IMR-90 (cell line): ENCODE data around the gene COG2. TPM values are rescaled to one million over a fixed set of nuclear protein-coding genes. Genes with fewer than 3 reads are reported as not detected.

Source experiments
- ATAC-seq: fragments of 200-7000 bp; cut with Tn5 transposase; 2 replicates; pipeline ENCODE4 v1.9.1; 2020; ENCODE audit warnings: low read depth, mild to moderate bottlenecking, moderate library complexity
- BruUV-seq: library from RNA; stranded (reverse); fragments of 400-500 nt; replicated peaks from 2 replicates; lab custom pipeline; 2021; lab: Mats Ljungman, UMichigan
- CTCF ChIA-PET: fragments of 300-600 bp; formaldehyde crosslinking; extraction: SDS; loops from one replicate; lab custom pipeline; 2021; ENCODE audit warnings: antibody characterized with exemption; lab: Yijun Ruan, JAX
- POLR2A ChIA-PET: fragments of 300-600 bp; sonication (Branson Sonifier 250); formaldehyde crosslinking; loops from one replicate; lab custom pipeline; 2022; ENCODE audit warnings: antibody characterized with exemption; ENCODE audit not compliant: unreplicated experiment; lab: Charles Lee
- DNase-seq: peaks from one replicate; pipeline ENCODE4 v3.0.0; 2013
- H2AFZ ChIP-seq: replicated peaks from 2 replicates; pipeline ENCODE3; 2013; ENCODE audit warnings: low read length, mild to moderate bottlenecking; ENCODE audit not compliant: poor library complexity
- H2AK5ac ChIP-seq: 2 replicates; pipeline ENCODE4 v1.6.1; 2013; ENCODE audit warnings: low read depth, low read length, inconsistent platforms
- H2AK9ac ChIP-seq: replicated peaks from 2 replicates; pipeline ENCODE3; 2013; ENCODE audit warnings: mild to moderate bottlenecking, low read depth, low read length, moderate library complexity; ENCODE audit not compliant: poor library complexity
- H2BK120ac ChIP-seq: 2 replicates; pipeline ENCODE4 v1.6.1; 2013; ENCODE audit warnings: low read depth, low read length, inconsistent platforms
- H2BK15ac ChIP-seq: 3 replicates; pipeline ENCODE4 v1.6.1; 2013; ENCODE audit warnings: low read depth, low read length, inconsistent platforms
- H2BK20ac ChIP-seq: 2 replicates; pipeline ENCODE4 v1.6.1; 2013; ENCODE audit warnings: low read depth, mild to moderate bottlenecking, inconsistent platforms, low read length, moderate library complexity
- H2BK5ac ChIP-seq: 2 replicates; pipeline ENCODE4 v1.6.1; 2013; ENCODE audit warnings: mild to moderate bottlenecking, low read depth, low read length, inconsistent platforms; ENCODE audit not compliant: poor library complexity, severe bottlenecking
- H3K14ac ChIP-seq: replicated peaks from 2 replicates; pipeline ENCODE4 v1.6.1; 2013; ENCODE audit warnings: low read depth, low read length, inconsistent platforms
- H3K18ac ChIP-seq: 2 replicates; pipeline ENCODE4 v1.6.1; 2013; ENCODE audit warnings: low read depth, low read length, control low read depth
- H3K23ac ChIP-seq: 2 replicates; pipeline ENCODE4 v1.6.1; 2013; ENCODE audit warnings: low read depth, low read length, inconsistent platforms
- H3K27ac ChIP-seq: 2 replicates; pipeline ENCODE4 v1.5.1; 2013; ENCODE audit warnings: mild to moderate bottlenecking, control low read depth, low read length; ENCODE audit not compliant: insufficient read depth
- H3K27me3 ChIP-seq: 2 replicates; pipeline ENCODE4 v1.6.1; 2013; ENCODE audit warnings: low read length; ENCODE audit not compliant: control insufficient read depth, insufficient read depth
- H3K36me3 ChIP-seq: 2 replicates; pipeline ENCODE4 v1.6.1; 2013; ENCODE audit warnings: low read length, mixed read lengths; ENCODE audit not compliant: control insufficient read depth, insufficient read depth
- H3K4ac ChIP-seq: 2 replicates; pipeline ENCODE4 v1.6.1; 2013; ENCODE audit warnings: low read depth, low read length, inconsistent platforms
- H3K4me1 ChIP-seq: 2 replicates; pipeline ENCODE4 v1.6.1; 2013; ENCODE audit warnings: low read length, mixed read lengths; ENCODE audit not compliant: control insufficient read depth, insufficient read depth
- H3K4me2 ChIP-seq: 2 replicates; pipeline ENCODE4 v1.6.1; 2013; ENCODE audit warnings: low read depth, mild to moderate bottlenecking, control low read depth, low read length, moderate library complexity
- H3K4me3 ChIP-seq: 2 replicates; pipeline ENCODE4 v1.5.1; 2013; ENCODE audit warnings: low read depth, mild to moderate bottlenecking, control low read depth, low read length, moderate library complexity; ENCODE audit not compliant: insufficient read depth
- H3K56ac ChIP-seq: 2 replicates; pipeline ENCODE4 v1.6.1; 2013; ENCODE audit warnings: low read length, inconsistent platforms; ENCODE audit not compliant: insufficient read depth; ENCODE audit errors: extremely low read depth
- H3K79me1 ChIP-seq, 2 experiments: 2 replicates each; pipeline ENCODE4 v1.6.1; 2013; ENCODE audit warnings: low read length in 2 of 2, inconsistent platforms in 1 of 2, low read depth in 1 of 2
- H3K9ac ChIP-seq: 2 replicates; pipeline ENCODE4 v1.6.1; 2013; ENCODE audit warnings: low read depth, low read length, control low read depth
- H3K9me1 ChIP-seq: 2 replicates; pipeline ENCODE4 v1.6.1; 2013; ENCODE audit warnings: low read length, inconsistent platforms; ENCODE audit not compliant: insufficient read depth
- H3K9me3 ChIP-seq: 2 replicates; pipeline ENCODE4 v1.6.1; 2013; ENCODE audit warnings: low read length; ENCODE audit not compliant: control insufficient read depth, insufficient read depth
- H4K20me1 ChIP-seq: 2 replicates; pipeline ENCODE4 v1.6.1; 2013; ENCODE audit warnings: low read length, inconsistent platforms; ENCODE audit not compliant: insufficient read depth
- H4K5ac ChIP-seq: 2 replicates; pipeline ENCODE4 v1.6.1; 2013; ENCODE audit warnings: mild to moderate bottlenecking, low read depth, low read length, control low read depth
- H4K8ac ChIP-seq, 2 experiments: 2 replicates each; pipeline ENCODE4 v1.6.1; 2013; ENCODE audit warnings: low read depth in 2 of 2, low read length in 2 of 2, control low read depth in 1 of 2, inconsistent platforms in 1 of 2
- H4K91ac ChIP-seq: 2 replicates; pipeline ENCODE4 v1.6.1; 2013; ENCODE audit warnings: low read depth, low read length, inconsistent platforms; ENCODE audit not compliant: insufficient read depth
- BHLHE40 ChIP-seq: fragments of 150-350 bp; IDR thresholded peaks from 2 replicates; pipeline ENCODE4 v1.6.1; 2016; ENCODE audit warnings: mild to moderate bottlenecking, low read depth, low read length
- CEBPB ChIP-seq: IDR thresholded peaks from 2 replicates; pipeline ENCODE4 v1.6.1; 2012; ENCODE audit warnings: low read depth, low read length, improper control_type of control experiment
- CHD1 ChIP-seq: IDR thresholded peaks from 2 replicates; pipeline ENCODE4 v1.6.1; 2012; ENCODE audit warnings: low read depth, low read length, improper control_type of control experiment
- FOS ChIP-seq: fragments of 150-350 bp; IDR thresholded peaks from 2 replicates; pipeline ENCODE4 v1.6.1; 2016; ENCODE audit warnings: low read depth, low read length
- MAFK ChIP-seq: IDR thresholded peaks from 2 replicates; pipeline ENCODE4 v1.6.1; 2012; ENCODE audit warnings: low read depth, low read length, improper control_type of control experiment
- MAZ ChIP-seq: IDR thresholded peaks from 2 replicates; pipeline ENCODE4 v1.6.1; 2012; ENCODE audit warnings: low read depth, mild to moderate bottlenecking, low read length, improper control_type of control experiment, moderate library complexity, borderline replicate concordance
- MXI1 ChIP-seq: IDR thresholded peaks from 2 replicates; pipeline ENCODE4 v1.6.1; 2012; ENCODE audit warnings: low read depth, mild to moderate bottlenecking, low read length, moderate library complexity, borderline replicate concordance
- NFE2L2 ChIP-seq: fragments of 150-350 bp; IDR thresholded peaks from 2 replicates; pipeline ENCODE4 v1.6.1; 2016; ENCODE audit warnings: low read depth, mild to moderate bottlenecking, low read length
- POLR2A ChIP-seq: IDR thresholded peaks from 2 replicates; pipeline ENCODE4 v1.6.1; 2012; ENCODE audit warnings: mild to moderate bottlenecking, low read depth, low read length
- RAD21 ChIP-seq: IDR thresholded peaks from 2 replicates; pipeline ENCODE4 v1.6.1; 2012; ENCODE audit warnings: low read length, improper control_type of control experiment
- RCOR1 ChIP-seq: IDR thresholded peaks from 2 replicates; pipeline ENCODE4 v1.6.1; 2012; ENCODE audit warnings: mild to moderate bottlenecking, low read length, improper control_type of control experiment; ENCODE audit not compliant: insufficient replicate concordance
- RFX5 ChIP-seq: IDR thresholded peaks from 2 replicates; pipeline ENCODE4 v1.8.0; 2012; ENCODE audit warnings: low read depth, mild to moderate bottlenecking, low read length, moderate library complexity
- SMC3 ChIP-seq: fragments of 150-350 bp; IDR thresholded peaks from 2 replicates; pipeline ENCODE4 v1.6.1; 2016; ENCODE audit warnings: low read depth, mild to moderate bottlenecking, antibody characterized with exemption, low read length, moderate library complexity
- WGBS, 2 experiments: methylation state at CpG; one replicate each; pipeline versions ENCODE4 v1.1.5 to v1.1.7; 2013; ENCODE audit warnings: missing lambda C conversion rate in 2 of 2; ENCODE audit not compliant: insufficient read length in 1 of 2; ENCODE audit errors: extremely low coverage in 2 of 2; 5-methylcytosine and 5-hydroxymethylcytosine counted together
- dilution Hi-C: fragments of 300-500 bp; cut with HindIII; formaldehyde crosslinking; loops from one replicate; pipeline ENCODE4 v1.14.3; 2018; ENCODE audit warnings: low sequenced_read_pairs; ENCODE audit not compliant: unreplicated experiment
- in situ Hi-C: fragments of 300-500 bp; cut with MboI; formaldehyde crosslinking; loops from 3 replicates; pipeline ENCODE4 v1.14.3; 2019; ENCODE audit warnings: low sequenced_read_pairs, inconsistent platforms, mixed read lengths
- intact Hi-C: fragments of 100-400 bp; cut with micrococcal nuclease; formaldehyde crosslinking; loops from 2 replicates; pipeline ENCODE4 v1.10.0; 2022
- polyA plus RNA-seq, 3 experiments: library from polyadenylated mRNA; depleted of rRNA; stranded (reverse); fragments of >200 nt; gene quantifications; 2 replicates each; pipeline ENCODE4 v1.2.3, GENCODE V29; 2012; ENCODE audit warnings: low replicate concordance in 1 of 3
- total RNA-seq: library from RNA; depleted of rRNA; stranded (reverse); fragments of >200 nt; gene quantifications from 2 replicates; pipeline ENCODE4 v1.2.3, GENCODE V29; 2012
- TF ChIP-seq, protein P1 (sequence below): fragments of 150-350 bp; IDR thresholded peaks from 2 replicates; pipeline ENCODE4 v1.6.1; 2016; ENCODE audit warnings: low read depth, mild to moderate bottlenecking, low read length, moderate library complexity, borderline replicate concordance
- TF ChIP-seq, protein P2 (sequence below): conservative IDR thresholded peaks from 2 replicates; pipeline ENCODE4 v1.5.1; 2012; ENCODE audit warnings: mild to moderate bottlenecking, low read depth, low read length, improper control_type of control experiment
- TF ChIP-seq, protein P3 (sequence below): fragments of 150-350 bp; IDR thresholded peaks from 2 replicates; pipeline ENCODE4 v1.6.1; 2017; ENCODE audit warnings: mild to moderate bottlenecking, antibody characterized with exemption, low read length, low read depth

Gene COG2
- total and polyA plus RNA-seq, 2 of the 4 experiments (the other 2 are of a cell fraction): 9.1 to 16.7 TPM

DNA sequence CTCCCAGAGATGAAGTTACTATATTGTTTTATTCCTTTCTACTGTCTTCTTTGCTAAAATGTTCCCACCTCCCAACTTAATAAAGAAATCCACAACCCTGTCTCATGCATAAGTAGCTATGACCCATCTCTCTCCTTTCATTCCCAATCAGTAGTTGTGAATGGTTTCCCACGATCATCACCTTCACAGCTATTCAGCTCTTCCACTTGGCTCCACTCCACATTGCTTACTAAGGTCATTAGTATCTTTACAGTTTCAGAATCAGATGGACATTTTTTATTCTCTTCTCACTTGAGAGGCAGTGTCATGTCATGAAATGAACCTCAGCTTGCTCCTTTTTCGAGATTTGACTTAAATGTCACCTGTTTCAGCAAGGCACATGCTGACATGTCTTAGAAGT is 47.1 kb upstream of the COG2 start:
- DNase-seq (no peak), ATAC-seq (no peak)
- no peak overlapping the region for H3K56ac ChIP-seq
- no peak overlapping the region for H2BK15ac ChIP-seq
- in situ Hi-C loops (loop anchor here (25.0 kb wide), 1 partner anchor 558 kb away; no protein-coding TSS in a partner anchor), intact Hi-C loops (no loop called here), dilution Hi-C loops (no loop called here)
- H3K23ac ChIP-seq: no peak overlapping the region
- H3K79me1 ChIP-seq: no peaks in the 10 kb centered on the region
- H3K36me3 ChIP-seq: no peaks in the 10 kb centered on the region
- no peaks in the 10 kb centered on the region for H3K9me1 ChIP-seq
- no peak overlapping the region for H2BK20ac ChIP-seq
- no peak overlapping the region for H3K18ac ChIP-seq
- no peaks in the 10 kb centered on the region for H4K20me1 ChIP-seq
- H3K4me2 ChIP-seq: no peak overlapping the region
- no peak overlapping the region for H4K8ac ChIP-seq
- H2AK5ac ChIP-seq: no peak overlapping the region
- H3K4ac ChIP-seq: no peak overlapping the region
- no peak overlapping the region for H2BK5ac ChIP-seq
- no peak overlapping the region for H2AK9ac ChIP-seq
- no peak overlapping the region for H4K91ac ChIP-seq
- no peak overlapping the region for H2BK120ac ChIP-seq
- WGBS, 2 experiments: no CpG with 5 or more reads among the region's 2 CpGs
- BruUV-seq: no TSS peak
- H3K4me3 ChIP-seq: no peak overlapping the region
- no peaks in the 10 kb centered on the region for H3K4me1 ChIP-seq
- no peaks in the 10 kb centered on the region; the same call in 1 of the 2 replicates for H3K27me3 ChIP-seq
- ChIA-PET POLR2A (interaction anchor here (0.5 kb wide), 1 partner anchor 296 kb away, joined by 5 read pairs; no protein-coding TSS in a partner anchor), CTCF (no interaction called here)
- no peak overlapping the region for H4K5ac ChIP-seq
- no peak overlapping the region for H3K9ac ChIP-seq
- H3K27ac ChIP-seq: no peak overlapping the region
- H3K14ac ChIP-seq: no peak overlapping the region
- H3K9me3 ChIP-seq: no peaks in the 10 kb centered on the region
- TF ChIP-seq BHLHE40 (no peak), MXI1 (no peak), RCOR1 (no peak), CHD1 (no peak), FOS (no peak), MAZ (no peak), RAD21 (no peak), CEBPB (no peak), MAFK (no peak), SMC3 (no peak), NFE2L2 (no peak), RFX5 (no peak), POLR2A (no peak)
- TF ChIP-seq, protein P1, sequence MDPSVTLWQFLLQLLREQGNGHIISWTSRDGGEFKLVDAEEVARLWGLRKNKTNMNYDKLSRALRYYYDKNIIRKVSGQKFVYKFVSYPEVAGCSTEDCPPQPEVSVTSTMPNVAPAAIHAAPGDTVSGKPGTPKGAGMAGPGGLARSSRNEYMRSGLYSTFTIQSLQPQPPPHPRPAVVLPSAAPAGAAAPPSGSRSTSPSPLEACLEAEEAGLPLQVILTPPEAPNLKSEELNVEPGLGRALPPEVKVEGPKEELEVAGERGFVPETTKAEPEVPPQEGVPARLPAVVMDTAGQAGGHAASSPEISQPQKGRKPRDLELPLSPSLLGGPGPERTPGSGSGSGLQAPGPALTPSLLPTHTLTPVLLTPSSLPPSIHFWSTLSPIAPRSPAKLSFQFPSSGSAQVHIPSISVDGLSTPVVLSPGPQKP: no peak
- TF ChIP-seq, protein P2, sequence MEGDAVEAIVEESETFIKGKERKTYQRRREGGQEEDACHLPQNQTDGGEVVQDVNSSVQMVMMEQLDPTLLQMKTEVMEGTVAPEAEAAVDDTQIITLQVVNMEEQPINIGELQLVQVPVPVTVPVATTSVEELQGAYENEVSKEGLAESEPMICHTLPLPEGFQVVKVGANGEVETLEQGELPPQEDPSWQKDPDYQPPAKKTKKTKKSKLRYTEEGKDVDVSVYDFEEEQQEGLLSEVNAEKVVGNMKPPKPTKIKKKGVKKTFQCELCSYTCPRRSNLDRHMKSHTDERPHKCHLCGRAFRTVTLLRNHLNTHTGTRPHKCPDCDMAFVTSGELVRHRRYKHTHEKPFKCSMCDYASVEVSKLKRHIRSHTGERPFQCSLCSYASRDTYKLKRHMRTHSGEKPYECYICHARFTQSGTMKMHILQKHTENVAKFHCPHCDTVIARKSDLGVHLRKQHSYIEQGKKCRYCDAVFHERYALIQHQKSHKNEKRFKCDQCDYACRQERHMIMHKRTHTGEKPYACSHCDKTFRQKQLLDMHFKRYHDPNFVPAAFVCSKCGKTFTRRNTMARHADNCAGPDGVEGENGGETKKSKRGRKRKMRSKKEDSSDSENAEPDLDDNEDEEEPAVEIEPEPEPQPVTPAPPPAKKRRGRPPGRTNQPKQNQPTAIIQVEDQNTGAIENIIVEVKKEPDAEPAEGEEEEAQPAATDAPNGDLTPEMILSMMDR: no peak
- TF ChIP-seq, protein P3, sequence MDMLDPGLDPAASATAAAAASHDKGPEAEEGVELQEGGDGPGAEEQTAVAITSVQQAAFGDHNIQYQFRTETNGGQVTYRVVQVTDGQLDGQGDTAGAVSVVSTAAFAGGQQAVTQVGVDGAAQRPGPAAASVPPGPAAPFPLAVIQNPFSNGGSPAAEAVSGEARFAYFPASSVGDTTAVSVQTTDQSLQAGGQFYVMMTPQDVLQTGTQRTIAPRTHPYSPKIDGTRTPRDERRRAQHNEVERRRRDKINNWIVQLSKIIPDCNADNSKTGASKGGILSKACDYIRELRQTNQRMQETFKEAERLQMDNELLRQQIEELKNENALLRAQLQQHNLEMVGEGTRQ: no peak
- H2AFZ ChIP-seq: no peak overlapping the region
